Lower leg skin (tissue), 4 donors: ENCODE data around the gene TNNT2. TPM values are rescaled to one million over a fixed set of nuclear protein-coding genes. Genes with fewer than 3 reads are reported as not detected.

Experiments used
- DNase-seq, 2 donors: peaks; one replicate each; pipeline ENCODE4 v3.0.0-alpha.2; 2019; ENCODE audit warnings: low spot score in 2 of 2
- H3K4me3 ChIP-seq: fragments of 200-600 bp; sonication (generic); 2 replicates; pipeline ENCODE4 v1.5.1; 2017; ENCODE audit warnings: mild to moderate bottlenecking, low read depth; ENCODE audit not compliant: poor library complexity, severe bottlenecking
- CTCF ChIP-seq, 3 donors: fragments of 450-650 bp; IDR thresholded peaks; one replicate each; pipeline ENCODE4 v1.5.1; 2016; ENCODE audit warnings: antibody characterized with exemption in 3 of 3, mild to moderate bottlenecking in 3 of 3, moderate library complexity in 2 of 3
- POLR2A ChIP-seq, 2 donors: fragments of 450-650 bp; IDR thresholded peaks; one replicate each; pipeline ENCODE4 v1.6.1; 2016 to 2017; ENCODE audit warnings: antibody characterized with exemption in 2 of 2, mild to moderate bottlenecking in 1 of 2, moderate library complexity in 1 of 2
- WGBS, 2 donors: methylation state at CpG; one replicate each; pipeline ENCODE4 v1.1.5; 2018; 5-methylcytosine and 5-hydroxymethylcytosine counted together
- intact Hi-C: fragments of 100-400 bp; cut with DNase I; formaldehyde crosslinking; loops from one replicate; pipeline ENCODE4 v1.15.0; 2023; ENCODE audit warnings: low total_unique reads
- total RNA-seq, 4 donors: library from RNA; depleted of rRNA; stranded (reverse); fragments of >200 nt; gene quantifications; one replicate each; pipeline ENCODE4 v1.1.0, GENCODE V29; 2016

The TNNT2 gene
- total RNA-seq, 4 donors from 2014 or later, result 6.6 to 28.3 (median 20.5) TPM

- DNase-seq, result no peak
- 90% methylated on average over 3 of the region's 3 CpGs for WGBS, 2 donors
- intact Hi-C loops, result no loop called here
- no peak for TF ChIP-seq POLR2A (IDR thresholded peaks at IDR 0.05)
- no peak for TF ChIP-seq CTCF (IDR thresholded peaks at IDR 0.05)
- no peak overlapping the region for H3K4me3 ChIP-seq
These were observed 41.0 kb upstream of the TNNT2 start for GRCh38 chr1:201418461-201418860.

GRCh38 chr1:201414051-201414738, 36.7 kb upstream of the TNNT2 start:
- DNase-seq, result no peak
- no peak overlapping the region for H3K4me3 ChIP-seq
- intact Hi-C loops, result no loop called here
- WGBS, 2 donors, result 89 to 92% methylated on average over 12 to 15 of the region's 15 CpGs
- TF ChIP-seq CTCF (IDR thresholded peaks at IDR 0.05), result no peak

DNA sequence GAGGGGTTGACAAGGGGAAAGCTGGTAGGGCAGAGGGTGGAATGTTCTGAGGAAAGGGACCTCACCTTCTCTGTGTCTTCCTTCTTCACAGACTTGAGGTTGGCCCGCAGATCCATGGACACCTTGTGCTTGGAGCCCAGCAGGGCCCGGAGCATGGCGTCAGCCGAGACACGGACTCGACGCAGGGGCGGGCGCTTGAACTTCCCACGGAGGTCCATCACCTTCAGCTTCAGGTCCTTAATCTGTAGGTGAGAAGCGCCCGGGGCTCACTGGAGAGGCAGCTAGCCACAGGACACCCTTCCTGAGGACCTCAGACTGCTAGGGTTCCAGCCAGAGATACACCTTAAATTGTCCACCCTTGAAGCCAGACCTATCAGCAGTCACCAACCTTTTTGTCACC, 33.8 kb upstream of the TNNT2 start:
- TF ChIP-seq CTCF (IDR thresholded peaks at IDR 0.05), result no peak
- TF ChIP-seq POLR2A (IDR thresholded peaks at IDR 0.05), result no peak
- no peak for DNase-seq
- WGBS, 2 donors, result 96% methylated on average over 10 to 12 of the region's 12 CpGs
- H3K4me3 ChIP-seq, result no peak overlapping the region
- intact Hi-C loops, result no loop called here

DNA sequence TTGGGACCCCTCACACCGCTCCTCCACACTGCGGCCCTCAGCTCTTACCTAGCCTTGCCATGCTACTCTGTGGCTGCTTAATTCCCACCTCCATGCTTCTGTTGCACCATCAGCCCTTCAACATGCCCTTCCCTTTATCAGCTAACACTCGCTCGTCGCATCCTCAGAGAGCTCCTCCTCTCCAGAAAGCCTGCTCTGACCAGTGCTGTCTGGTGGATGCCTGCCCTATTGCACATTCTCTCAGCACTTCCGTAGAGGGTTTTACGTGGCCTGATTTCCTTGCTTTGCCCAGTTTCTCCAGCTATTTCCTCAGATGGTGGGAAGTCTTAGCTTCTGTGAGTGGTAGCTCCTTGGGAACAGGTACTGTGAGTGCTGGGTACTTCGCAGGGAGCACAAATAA, 32.0 kb upstream of the TNNT2 start:
- no peak overlapping the region for H3K4me3 ChIP-seq
- no peak for TF ChIP-seq POLR2A (IDR thresholded peaks at IDR 0.05)
- TF ChIP-seq CTCF (IDR thresholded peaks at IDR 0.05), result no peak
- WGBS, 2 donors, result 69 to 75% methylated on average over 8 of the region's 8 CpGs
- intact Hi-C loops, result no loop called here
- DNase-seq, result no peak

DNA sequence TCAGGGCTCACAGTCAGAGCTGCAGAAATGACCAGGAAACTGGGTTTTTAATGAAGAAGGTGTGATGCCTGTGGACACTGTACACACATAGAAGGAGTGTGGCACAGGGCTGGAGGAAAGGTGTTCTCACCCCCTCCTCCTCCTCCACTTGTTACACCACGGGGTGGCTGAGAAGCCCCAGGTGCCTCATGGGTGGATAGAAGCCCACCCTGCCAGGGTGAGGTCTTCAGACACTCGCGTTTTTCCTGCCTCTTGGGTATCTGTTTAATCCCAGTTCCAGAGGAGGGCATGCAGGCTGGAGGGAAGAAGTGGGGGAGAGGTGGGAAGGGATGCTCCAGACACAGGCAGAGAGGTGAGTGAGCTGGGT, 31.3 kb upstream of the TNNT2 start:
- no peak overlapping the region for H3K4me3 ChIP-seq
- no peak for TF ChIP-seq CTCF (IDR thresholded peaks at IDR 0.05)
- no peak for TF ChIP-seq POLR2A (IDR thresholded peaks at IDR 0.05)
- no peak for DNase-seq
- 82 to 86% methylated on average over 3 of the region's 3 CpGs for WGBS, 2 donors
- intact Hi-C loops, result no loop called here
